ENCODE data around the gene IRF5.

Gene IRF5

DNA sequence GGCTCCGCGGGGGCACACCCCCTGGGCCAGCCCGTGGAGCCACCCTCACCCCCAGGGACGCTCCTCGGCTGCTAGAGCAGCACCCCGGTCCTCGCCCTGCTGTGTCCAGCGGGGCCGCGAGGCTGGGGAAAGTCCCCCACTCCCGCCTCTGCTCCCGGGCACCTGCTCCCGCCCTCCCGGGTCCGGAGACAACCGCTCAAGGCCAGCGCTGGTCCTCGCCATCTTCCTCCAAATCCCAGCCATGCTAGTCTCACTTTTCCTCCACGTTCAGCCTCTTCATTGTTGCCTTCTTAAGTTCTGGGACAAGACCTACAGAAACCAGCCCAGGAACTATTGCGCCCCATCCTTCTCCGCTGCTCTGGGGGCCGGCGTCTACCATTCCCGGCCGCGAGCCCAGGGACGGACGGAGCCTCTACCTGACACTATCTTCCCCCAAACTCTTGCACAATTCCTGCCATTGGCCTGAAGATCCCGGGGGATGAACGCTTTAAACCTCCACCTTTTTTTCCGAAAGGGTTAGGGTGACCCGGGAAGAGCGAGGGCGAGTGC, 22.4 kb upstream of the IRF5 start:
- Histone ChIP-seq H3K4me3 (ENCODE audit: severe bottlenecking) (no peak overlapping the region), H3K4me1 (ENCODE audit: insufficient read depth, poor library complexity, severe bottlenecking) (no peaks in the 10 kb centered on the region), H3K9me3 (ENCODE audit: severe bottlenecking) (no peaks in the 10 kb centered on the region), H3K27me3 (ENCODE audit: insufficient read depth, poor library complexity, severe bottlenecking) (peaks cover 11% of the 10 kb centered on the region), H3K36me3 (ENCODE audit: low read depth) (no peaks in the 10 kb centered on the region), H3K27ac (ENCODE audit: poor library complexity, severe bottlenecking) (no peak overlapping the region)
- ATAC-seq (ENCODE audit: low read depth) (no peak), DNase-seq (ENCODE audit: low spot score) (peak; percentile 40)
- TF ChIP-seq, protein P1, sequence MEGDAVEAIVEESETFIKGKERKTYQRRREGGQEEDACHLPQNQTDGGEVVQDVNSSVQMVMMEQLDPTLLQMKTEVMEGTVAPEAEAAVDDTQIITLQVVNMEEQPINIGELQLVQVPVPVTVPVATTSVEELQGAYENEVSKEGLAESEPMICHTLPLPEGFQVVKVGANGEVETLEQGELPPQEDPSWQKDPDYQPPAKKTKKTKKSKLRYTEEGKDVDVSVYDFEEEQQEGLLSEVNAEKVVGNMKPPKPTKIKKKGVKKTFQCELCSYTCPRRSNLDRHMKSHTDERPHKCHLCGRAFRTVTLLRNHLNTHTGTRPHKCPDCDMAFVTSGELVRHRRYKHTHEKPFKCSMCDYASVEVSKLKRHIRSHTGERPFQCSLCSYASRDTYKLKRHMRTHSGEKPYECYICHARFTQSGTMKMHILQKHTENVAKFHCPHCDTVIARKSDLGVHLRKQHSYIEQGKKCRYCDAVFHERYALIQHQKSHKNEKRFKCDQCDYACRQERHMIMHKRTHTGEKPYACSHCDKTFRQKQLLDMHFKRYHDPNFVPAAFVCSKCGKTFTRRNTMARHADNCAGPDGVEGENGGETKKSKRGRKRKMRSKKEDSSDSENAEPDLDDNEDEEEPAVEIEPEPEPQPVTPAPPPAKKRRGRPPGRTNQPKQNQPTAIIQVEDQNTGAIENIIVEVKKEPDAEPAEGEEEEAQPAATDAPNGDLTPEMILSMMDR (IDR thresholded peaks at IDR 0.05; ENCODE audit: poor library complexity, severe bottlenecking): no peak

DNA sequence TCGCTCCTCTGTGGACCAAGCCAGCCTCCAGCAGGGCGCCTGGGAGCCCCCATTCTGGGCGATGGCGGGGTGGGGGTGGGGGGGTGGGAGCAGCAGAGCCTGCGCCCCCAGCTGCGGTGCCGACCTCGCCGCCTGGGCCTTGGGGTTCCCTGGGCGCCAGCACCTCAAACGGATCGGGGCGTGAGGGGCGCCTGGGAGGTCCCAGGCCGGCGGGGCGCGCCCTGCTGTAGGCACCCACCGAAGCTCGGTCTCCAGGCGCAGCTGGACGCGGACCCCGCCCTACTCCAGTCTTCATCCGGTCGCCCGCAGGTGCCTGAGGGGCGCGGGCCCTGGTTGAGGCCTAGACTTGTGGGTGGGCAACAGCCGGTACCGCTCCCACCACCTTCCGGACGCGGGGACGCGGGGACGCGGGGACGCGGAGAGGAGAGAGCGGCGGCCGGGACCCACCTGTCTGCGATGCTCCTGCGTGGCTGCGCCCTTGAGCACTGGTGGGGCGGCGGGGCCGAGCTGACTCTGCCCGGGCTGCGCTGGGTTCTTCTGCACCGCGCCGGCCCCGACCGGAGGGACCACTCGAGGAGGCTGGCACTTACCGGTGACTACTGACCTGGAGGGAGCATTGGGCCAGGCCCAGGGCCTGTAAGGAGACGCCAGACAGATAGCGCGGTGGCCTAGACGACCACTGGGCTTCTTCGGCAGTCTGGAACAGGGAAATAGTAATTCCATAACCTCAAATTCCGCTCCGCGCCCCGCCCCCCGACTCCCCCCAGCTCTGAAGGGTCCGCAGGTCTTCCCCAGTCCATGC, 21.7 kb upstream of the IRF5 start:
- Histone ChIP-seq H3K27ac (ENCODE audit: poor library complexity, severe bottlenecking) (no peak overlapping the region), H3K36me3 (ENCODE audit: low read depth) (no peaks in the 10 kb centered on the region), H3K27me3 (ENCODE audit: insufficient read depth, poor library complexity, severe bottlenecking) (peaks cover 16% of the 10 kb centered on the region), H3K9me3 (ENCODE audit: severe bottlenecking) (no peaks in the 10 kb centered on the region), H3K4me1 (ENCODE audit: insufficient read depth, poor library complexity, severe bottlenecking) (no peaks in the 10 kb centered on the region), H3K4me3 (ENCODE audit: severe bottlenecking) (no peak overlapping the region)
- TF ChIP-seq, protein P1 (IDR thresholded peaks at IDR 0.05; ENCODE audit: poor library complexity, severe bottlenecking): no peak
- DNase-seq (ENCODE audit: low spot score) (peak; percentile 48), ATAC-seq (ENCODE audit: low read depth) (no peak)

DNA sequence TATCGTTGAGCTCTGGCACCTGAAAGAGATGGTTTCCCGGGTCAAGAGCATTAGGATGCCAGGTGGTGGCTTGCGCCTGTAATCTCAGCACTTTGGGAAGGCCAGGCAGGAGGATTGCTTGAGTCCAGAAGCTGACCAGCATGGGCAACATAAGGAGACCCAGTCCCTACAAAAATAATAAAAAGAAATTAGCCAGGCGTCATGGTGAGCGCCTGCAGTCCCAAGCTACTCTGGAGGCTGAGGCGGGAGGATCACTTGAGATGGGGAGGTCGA, 21.1 kb upstream of the IRF5 start:
- no peak overlapping the region for H3K27ac ChIP-seq (ENCODE audit: poor library complexity, severe bottlenecking)
- ATAC-seq (ENCODE audit: low read depth) (no peak), DNase-seq (ENCODE audit: low spot score) (no peak)
- H3K9me3 ChIP-seq (ENCODE audit: severe bottlenecking): no peaks in the 10 kb centered on the region
- H3K4me3 ChIP-seq (ENCODE audit: severe bottlenecking): no peak overlapping the region
- TF ChIP-seq, protein P1 (IDR thresholded peaks at IDR 0.05; ENCODE audit: poor library complexity, severe bottlenecking): no peak
- no peaks in the 10 kb centered on the region for H3K36me3 ChIP-seq (ENCODE audit: low read depth)
- H3K27me3 ChIP-seq (ENCODE audit: insufficient read depth, poor library complexity, severe bottlenecking): peaks cover 16% of the 10 kb centered on the region
- H3K4me1 ChIP-seq (ENCODE audit: insufficient read depth, poor library complexity, severe bottlenecking): no peaks in the 10 kb centered on the region

DNA sequence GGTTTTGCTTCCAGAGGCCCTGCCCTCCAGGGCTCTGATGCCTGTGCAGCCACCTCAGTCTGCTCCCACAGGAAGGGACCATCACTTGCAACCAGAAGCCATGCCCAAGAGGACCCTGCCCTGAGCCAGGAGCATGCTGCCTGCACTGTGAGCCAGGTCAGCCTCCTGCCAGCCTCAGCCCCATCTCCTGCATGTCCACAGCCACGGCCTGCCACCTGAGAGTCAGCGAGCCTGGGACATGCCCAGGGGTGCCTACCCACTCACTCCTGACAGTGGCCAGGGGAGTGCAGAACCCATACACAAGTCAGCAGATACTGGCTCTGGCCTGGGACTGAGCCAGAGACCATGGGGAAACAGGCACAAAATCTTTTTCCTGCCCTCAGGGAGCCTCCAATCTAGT, 20.6 kb upstream of the IRF5 start:
- no peaks in the 10 kb centered on the region for H3K9me3 ChIP-seq (ENCODE audit: severe bottlenecking)

More for the DNA sequence above, 20.6 kb upstream of the IRF5 start:
- Histone ChIP-seq H3K27ac (ENCODE audit: poor library complexity, severe bottlenecking) (no peak overlapping the region), H3K27me3 (ENCODE audit: insufficient read depth, poor library complexity, severe bottlenecking) (peaks cover 16% of the 10 kb centered on the region), H3K4me3 (ENCODE audit: severe bottlenecking) (no peak overlapping the region), H3K36me3 (ENCODE audit: low read depth) (no peaks in the 10 kb centered on the region), H3K4me1 (ENCODE audit: insufficient read depth, poor library complexity, severe bottlenecking) (no peaks in the 10 kb centered on the region)
- ATAC-seq (ENCODE audit: low read depth): no peak
- DNase-seq (ENCODE audit: low spot score): no peak
- TF ChIP-seq, protein P1 (IDR thresholded peaks at IDR 0.05; ENCODE audit: poor library complexity, severe bottlenecking): no peak

All from RWPE2 (cell line).